Lower leg skin (tissue), 4 donors: ENCODE results near the gene GNPNAT1. TPM values are rescaled to one million over a fixed set of nuclear protein-coding genes. Genes with fewer than 3 reads are reported as not detected.

Source experiments
- DNase-seq, 2 donors: peaks; one replicate each; pipeline ENCODE4 v3.0.0-alpha.2; 2019; ENCODE audit warnings: low spot score in 2 of 2
- H3K4me3 ChIP-seq: fragments of 200-600 bp; sonication (generic); 2 replicates; pipeline ENCODE4 v1.5.1; 2017; ENCODE audit warnings: mild to moderate bottlenecking, low read depth; ENCODE audit not compliant: poor library complexity, severe bottlenecking
- POLR2A ChIP-seq, 2 donors: fragments of 450-650 bp; IDR thresholded peaks; one replicate each; pipeline ENCODE4 v1.6.1; 2016 to 2017; ENCODE audit warnings: antibody characterized with exemption in 2 of 2, mild to moderate bottlenecking in 1 of 2, moderate library complexity in 1 of 2
- WGBS, 2 donors: methylation state at CpG; one replicate each; pipeline ENCODE4 v1.1.5; 2018; 5-methylcytosine and 5-hydroxymethylcytosine counted together
- intact Hi-C: fragments of 100-400 bp; cut with DNase I; formaldehyde crosslinking; loops from one replicate; pipeline ENCODE4 v1.15.0; 2023; ENCODE audit warnings: low total_unique reads
- total RNA-seq, 4 donors: library from RNA; depleted of rRNA; stranded (reverse); fragments of >200 nt; gene quantifications; one replicate each; pipeline ENCODE4 v1.1.0, GENCODE V29; 2016
- TF ChIP-seq, protein P1 (sequence below), 3 donors: fragments of 450-650 bp; IDR thresholded peaks; one replicate each; pipeline ENCODE4 v1.5.1; 2016; ENCODE audit warnings: antibody characterized with exemption in 3 of 3, mild to moderate bottlenecking in 3 of 3, moderate library complexity in 2 of 3

Gene GNPNAT1
- total RNA-seq, 4 donors from 2014 or later: 6.4 to 9.1 (median 7.7) TPM

GRCh38 chr14:52741865-52742264, 49.5 kb downstream of the GNPNAT1 start:
- DNase-seq: no peak
- intact Hi-C loops: no loop called here
- no peak overlapping the region for H3K4me3 ChIP-seq
- TF ChIP-seq, protein P1, sequence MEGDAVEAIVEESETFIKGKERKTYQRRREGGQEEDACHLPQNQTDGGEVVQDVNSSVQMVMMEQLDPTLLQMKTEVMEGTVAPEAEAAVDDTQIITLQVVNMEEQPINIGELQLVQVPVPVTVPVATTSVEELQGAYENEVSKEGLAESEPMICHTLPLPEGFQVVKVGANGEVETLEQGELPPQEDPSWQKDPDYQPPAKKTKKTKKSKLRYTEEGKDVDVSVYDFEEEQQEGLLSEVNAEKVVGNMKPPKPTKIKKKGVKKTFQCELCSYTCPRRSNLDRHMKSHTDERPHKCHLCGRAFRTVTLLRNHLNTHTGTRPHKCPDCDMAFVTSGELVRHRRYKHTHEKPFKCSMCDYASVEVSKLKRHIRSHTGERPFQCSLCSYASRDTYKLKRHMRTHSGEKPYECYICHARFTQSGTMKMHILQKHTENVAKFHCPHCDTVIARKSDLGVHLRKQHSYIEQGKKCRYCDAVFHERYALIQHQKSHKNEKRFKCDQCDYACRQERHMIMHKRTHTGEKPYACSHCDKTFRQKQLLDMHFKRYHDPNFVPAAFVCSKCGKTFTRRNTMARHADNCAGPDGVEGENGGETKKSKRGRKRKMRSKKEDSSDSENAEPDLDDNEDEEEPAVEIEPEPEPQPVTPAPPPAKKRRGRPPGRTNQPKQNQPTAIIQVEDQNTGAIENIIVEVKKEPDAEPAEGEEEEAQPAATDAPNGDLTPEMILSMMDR (IDR thresholded peaks at IDR 0.05): no peak
- no peak for TF ChIP-seq POLR2A (IDR thresholded peaks at IDR 0.05)

DNA sequence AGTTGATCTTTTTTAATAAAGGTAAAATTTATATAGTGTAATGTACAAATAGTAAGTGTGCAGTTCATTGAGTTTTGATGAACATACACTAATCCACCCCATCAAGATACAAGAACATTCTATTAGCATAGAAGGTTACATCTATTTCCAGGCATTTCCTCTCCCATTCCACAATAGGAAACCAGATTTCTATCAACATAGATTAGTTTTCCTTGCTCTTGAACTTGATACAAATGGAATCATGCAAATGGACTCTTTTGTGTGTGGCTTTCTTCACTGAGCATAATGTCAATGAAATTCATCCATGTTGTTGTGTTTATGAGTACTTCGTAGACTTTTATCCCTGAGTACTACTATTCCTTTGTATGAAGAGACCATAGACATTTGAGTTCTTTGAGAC, 50.7 kb downstream of the GNPNAT1 start:
- no peak overlapping the region for H3K4me3 ChIP-seq
- WGBS, 2 donors: 93 to 95% methylated on average over 1 of the region's 1 CpG
- TF ChIP-seq POLR2A (IDR thresholded peaks at IDR 0.05): no peak
- TF ChIP-seq, protein P1 (IDR thresholded peaks at IDR 0.05): no peak
- DNase-seq: no peak
- intact Hi-C loops: no loop called here

GRCh38 chr14:52738409-52738808, 53.0 kb downstream of the GNPNAT1 start:
- no peak overlapping the region for H3K4me3 ChIP-seq
- TF ChIP-seq, protein P1 (IDR thresholded peaks at IDR 0.05): no peak
- no peak for TF ChIP-seq POLR2A (IDR thresholded peaks at IDR 0.05)
- intact Hi-C loops: no loop called here
- no peak for DNase-seq

DNA sequence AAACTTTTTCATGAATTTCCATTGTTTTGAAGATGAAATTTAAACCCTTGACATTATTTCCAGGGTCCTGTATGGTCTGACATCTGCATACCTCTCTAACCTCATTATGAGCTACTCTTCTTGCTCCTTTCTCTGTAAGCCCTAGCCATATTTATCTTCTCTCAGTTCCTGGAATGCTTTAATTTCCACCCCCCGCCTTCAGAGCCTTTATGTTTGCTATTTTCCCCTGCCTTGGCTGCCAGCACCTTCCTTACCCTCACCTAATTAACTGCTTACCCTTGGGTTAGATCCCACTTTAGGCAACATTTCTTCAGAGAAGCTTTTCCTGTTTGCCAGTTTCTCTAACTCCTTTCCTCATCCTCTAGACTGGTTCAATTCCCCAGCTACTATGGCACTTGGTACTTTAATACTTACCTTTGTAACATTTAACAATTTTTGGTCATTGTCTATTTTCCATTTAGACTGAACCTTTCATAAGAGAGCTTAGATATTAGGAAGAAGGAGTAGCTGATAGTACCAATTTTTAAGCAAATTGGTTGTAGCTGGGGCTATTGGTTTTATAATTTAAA, 55.4 kb downstream of the GNPNAT1 start:
- no peak for TF ChIP-seq POLR2A (IDR thresholded peaks at IDR 0.05)
- TF ChIP-seq, protein P1 (IDR thresholded peaks at IDR 0.05): no peak
- DNase-seq: no peak
- no peak overlapping the region for H3K4me3 ChIP-seq
- intact Hi-C loops: no loop called here
- 66 to 68% methylated on average over 1 of the region's 1 CpG for WGBS, 2 donors

DNA sequence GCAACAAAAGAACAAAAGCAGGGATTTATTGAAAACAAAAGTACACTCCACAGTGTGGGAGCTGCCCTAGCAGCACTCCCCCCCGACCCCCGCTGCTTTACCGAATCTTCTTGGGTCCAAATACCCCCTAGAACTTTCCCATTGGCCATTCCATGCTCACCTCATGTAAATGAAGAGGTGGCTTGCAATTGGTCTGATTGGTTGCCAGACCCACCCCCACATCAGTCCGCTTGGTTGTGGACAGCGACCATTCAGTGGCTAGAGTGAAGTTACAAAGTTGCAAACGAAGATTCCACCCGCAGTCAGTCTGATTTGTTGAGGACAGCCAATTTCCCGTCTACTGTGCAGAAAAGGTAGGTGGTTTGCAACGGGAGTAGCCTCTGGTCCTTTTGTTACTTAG, 57.6 kb downstream of the GNPNAT1 start:
- H3K4me3 ChIP-seq: no peak overlapping the region
- intact Hi-C loops: no loop called here
- no peak for DNase-seq
- 97 to 98% methylated on average over 9 of the region's 9 CpGs for WGBS, 2 donors
- TF ChIP-seq, protein P1 (IDR thresholded peaks at IDR 0.05): no peak
- TF ChIP-seq POLR2A (IDR thresholded peaks at IDR 0.05): no peak

DNA sequence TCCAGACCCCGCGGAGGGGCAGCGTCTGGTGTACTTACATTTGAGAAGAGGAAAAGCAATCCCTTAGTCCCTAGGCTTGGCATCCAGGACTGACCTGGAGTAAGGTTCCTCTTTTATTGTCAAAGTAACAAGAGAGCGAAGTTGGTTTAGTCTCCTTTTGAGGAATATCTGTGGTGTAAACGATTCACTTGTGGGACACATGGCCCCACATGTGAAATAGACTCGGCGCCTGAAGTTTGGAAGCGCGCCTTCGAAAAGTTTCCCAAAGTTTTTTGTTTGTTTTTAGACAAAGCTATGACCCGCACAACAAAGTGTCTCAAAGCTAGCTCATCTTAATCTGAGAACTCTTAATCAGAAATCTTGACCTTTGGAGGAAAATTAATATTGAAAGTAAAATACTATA, 60.7 kb downstream of the GNPNAT1 start:
- intact Hi-C loops: no loop called here
- whole genome bisulfite sequencing, 2 donors: 0 to 1% methylated on average over 11 of the region's 11 CpGs
- no peak for TF ChIP-seq POLR2A (IDR thresholded peaks at IDR 0.05)
- TF ChIP-seq, protein P1 (IDR thresholded peaks at IDR 0.05): no peak
- peak overlapping the region; percentile 98 for H3K4me3 ChIP-seq
- DNase-seq: no peak
